Parathyroid adenoma (tissue), 2 donors: Measurements from ENCODE around the gene RFX6.

Experiments
- H2AFZ ChIP-seq: fragments of 300-600 bp; sonication (generic); one replicate; pipeline ENCODE4 v1.7.0; 2017; ENCODE audit warnings: antibody characterized with exemption, mild to moderate bottlenecking
- H3K27ac ChIP-seq: fragments of 300-600 bp; sonication (generic); one replicate; pipeline ENCODE4 v1.7.0; 2017
- H3K27me3 ChIP-seq: fragments of 300-600 bp; sonication (generic); one replicate; pipeline ENCODE4 v1.7.0; 2017; ENCODE audit warnings: low read length; ENCODE audit not compliant: control insufficient read depth, insufficient read depth
- H3K36me3 ChIP-seq: fragments of 300-600 bp; sonication (generic); one replicate; pipeline ENCODE4 v1.7.0; 2017; ENCODE audit warnings: low read length; ENCODE audit not compliant: control insufficient read depth, insufficient read depth
- H3K4me1 ChIP-seq: fragments of 300-600 bp; sonication (generic); one replicate; pipeline ENCODE4 v1.7.0; 2017; ENCODE audit warnings: control low read depth
- H3K4me2 ChIP-seq: fragments of 300-600 bp; sonication (generic); one replicate; pipeline ENCODE4 v1.7.0; 2017; ENCODE audit warnings: low read length
- H3K4me3 ChIP-seq: fragments of 300-600 bp; sonication (generic); one replicate; pipeline ENCODE4 v1.7.0; 2017; ENCODE audit warnings: low read depth, low read length
- H3K79me2 ChIP-seq: fragments of 300-600 bp; sonication (generic); one replicate; pipeline ENCODE4 v1.7.0; 2017; ENCODE audit warnings: control low read depth
- H3K9ac ChIP-seq: fragments of 300-600 bp; sonication (generic); one replicate; pipeline ENCODE4 v1.7.0; 2017; ENCODE audit warnings: mild to moderate bottlenecking
- H3K9me3 ChIP-seq: fragments of 300-600 bp; sonication (generic); one replicate; pipeline ENCODE4 v1.7.0; 2017; ENCODE audit warnings: low read length; ENCODE audit not compliant: control insufficient read depth
- TF ChIP-seq, protein P1 (sequence below): fragments of 300-600 bp; sonication (generic); IDR thresholded peaks from one replicate; pipeline ENCODE4 v1.7.0; 2017; ENCODE audit warnings: antibody characterized with exemption, mild to moderate bottlenecking
- donor health status: primary hyperparathyroidism.

Gene RFX6

DNA sequence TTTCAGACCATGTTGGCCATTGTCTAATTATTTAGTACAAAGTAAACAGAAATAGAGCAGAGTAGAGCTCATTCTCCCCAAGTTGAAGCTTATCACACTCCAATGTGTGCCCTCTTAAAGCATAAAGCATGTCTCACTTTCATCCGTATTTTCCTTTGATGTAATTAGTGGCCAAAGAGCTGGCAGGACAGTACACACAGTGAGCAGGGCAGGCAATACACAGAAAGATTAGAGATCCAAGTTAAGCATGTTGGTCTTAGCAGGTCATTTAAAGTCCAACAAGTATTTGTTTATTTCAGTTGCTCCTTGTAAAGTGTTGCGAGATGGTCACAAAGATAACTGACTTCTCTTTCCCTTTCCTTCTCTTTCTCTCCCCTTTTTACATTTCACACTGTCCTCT is 47.2 kb downstream of the RFX6 start:
- no peak overlapping the region for H3K9ac ChIP-seq
- no peaks in the 10 kb centered on the region for H3K27me3 ChIP-seq
- no peak overlapping the region for H3K27ac ChIP-seq
- H3K36me3 ChIP-seq: no peaks in the 10 kb centered on the region
- no peaks in the 10 kb centered on the region for H3K4me1 ChIP-seq
- no peaks in the 10 kb centered on the region for H3K9me3 ChIP-seq
- H3K79me2 ChIP-seq: no peaks in the 10 kb centered on the region
- no peak overlapping the region for H3K4me2 ChIP-seq
- TF ChIP-seq, protein P1, sequence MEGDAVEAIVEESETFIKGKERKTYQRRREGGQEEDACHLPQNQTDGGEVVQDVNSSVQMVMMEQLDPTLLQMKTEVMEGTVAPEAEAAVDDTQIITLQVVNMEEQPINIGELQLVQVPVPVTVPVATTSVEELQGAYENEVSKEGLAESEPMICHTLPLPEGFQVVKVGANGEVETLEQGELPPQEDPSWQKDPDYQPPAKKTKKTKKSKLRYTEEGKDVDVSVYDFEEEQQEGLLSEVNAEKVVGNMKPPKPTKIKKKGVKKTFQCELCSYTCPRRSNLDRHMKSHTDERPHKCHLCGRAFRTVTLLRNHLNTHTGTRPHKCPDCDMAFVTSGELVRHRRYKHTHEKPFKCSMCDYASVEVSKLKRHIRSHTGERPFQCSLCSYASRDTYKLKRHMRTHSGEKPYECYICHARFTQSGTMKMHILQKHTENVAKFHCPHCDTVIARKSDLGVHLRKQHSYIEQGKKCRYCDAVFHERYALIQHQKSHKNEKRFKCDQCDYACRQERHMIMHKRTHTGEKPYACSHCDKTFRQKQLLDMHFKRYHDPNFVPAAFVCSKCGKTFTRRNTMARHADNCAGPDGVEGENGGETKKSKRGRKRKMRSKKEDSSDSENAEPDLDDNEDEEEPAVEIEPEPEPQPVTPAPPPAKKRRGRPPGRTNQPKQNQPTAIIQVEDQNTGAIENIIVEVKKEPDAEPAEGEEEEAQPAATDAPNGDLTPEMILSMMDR: no peak
- no peak overlapping the region for H3K4me3 ChIP-seq
- no peak overlapping the region for H2AFZ ChIP-seq

DNA sequence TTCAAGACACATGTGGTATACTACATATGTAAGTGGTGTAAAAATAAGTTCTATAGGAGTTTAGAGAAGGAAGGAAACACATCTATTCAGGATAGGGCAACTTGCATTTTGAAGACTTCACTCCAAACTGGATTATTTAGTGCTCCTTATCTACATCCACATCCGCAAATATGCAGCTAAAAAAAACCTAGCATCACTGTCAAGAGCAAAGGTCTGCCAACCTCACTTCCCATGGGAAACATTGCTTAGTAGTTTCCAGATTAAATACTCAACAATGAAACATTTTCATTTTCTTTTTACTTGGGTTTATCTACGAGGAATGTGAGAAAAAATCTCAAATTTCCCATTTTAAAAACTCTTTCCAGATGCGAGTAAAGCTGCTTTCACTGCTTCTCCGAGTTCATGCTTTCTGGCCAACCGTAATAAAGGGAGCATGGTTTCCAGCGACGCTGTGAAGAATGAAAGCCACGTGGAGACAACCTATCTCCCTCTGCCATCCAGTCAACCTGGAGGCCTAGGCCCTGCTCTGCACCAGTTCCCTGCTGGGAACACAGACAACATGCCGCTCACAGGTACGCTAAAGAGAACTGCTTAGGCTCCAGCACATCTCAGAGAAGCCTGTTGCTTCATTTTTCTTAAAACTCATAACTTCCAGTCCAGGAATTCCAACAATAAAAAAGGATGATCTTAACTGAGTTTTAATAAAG is 48.2 kb downstream of the RFX6 start:
- TF ChIP-seq, protein P1: no peak
- H3K4me2 ChIP-seq: no peak overlapping the region
- H3K9ac ChIP-seq: no peak overlapping the region
- H3K9me3 ChIP-seq: no peaks in the 10 kb centered on the region
- H3K79me2 ChIP-seq: no peaks in the 10 kb centered on the region
- H3K4me1 ChIP-seq: no peaks in the 10 kb centered on the region
- no peak overlapping the region for H3K27ac ChIP-seq
- H3K4me3 ChIP-seq: no peak overlapping the region
- no peaks in the 10 kb centered on the region for H3K36me3 ChIP-seq
- H2AFZ ChIP-seq: no peak overlapping the region
- H3K27me3 ChIP-seq: no peaks in the 10 kb centered on the region

GRCh38 chr6:116928677-116929076 is 51.6 kb downstream of the RFX6 start:
- Histone ChIP-seq H3K4me2 (no peak overlapping the region), H3K27ac (no peak overlapping the region), H3K27me3 (no peaks in the 10 kb centered on the region), H3K36me3 (no peaks in the 10 kb centered on the region), H2AFZ (no peak overlapping the region), H3K9ac (no peak overlapping the region), H3K9me3 (no peaks in the 10 kb centered on the region), H3K79me2 (no peaks in the 10 kb centered on the region), H3K4me1 (no peaks in the 10 kb centered on the region), H3K4me3 (no peak overlapping the region)
- TF ChIP-seq, protein P1: no peak

GRCh38 chr6:116929825-116930224 is 52.8 kb downstream of the RFX6 start:
- Histone ChIP-seq H3K4me1 (no peaks in the 10 kb centered on the region), H3K79me2 (no peaks in the 10 kb centered on the region), H2AFZ (no peak overlapping the region), H3K36me3 (no peaks in the 10 kb centered on the region), H3K9ac (no peak overlapping the region), H3K9me3 (no peaks in the 10 kb centered on the region), H3K27ac (no peak overlapping the region), H3K27me3 (no peaks in the 10 kb centered on the region), H3K4me2 (no peak overlapping the region), H3K4me3 (no peak overlapping the region)
- TF ChIP-seq, protein P1: no peak

DNA sequence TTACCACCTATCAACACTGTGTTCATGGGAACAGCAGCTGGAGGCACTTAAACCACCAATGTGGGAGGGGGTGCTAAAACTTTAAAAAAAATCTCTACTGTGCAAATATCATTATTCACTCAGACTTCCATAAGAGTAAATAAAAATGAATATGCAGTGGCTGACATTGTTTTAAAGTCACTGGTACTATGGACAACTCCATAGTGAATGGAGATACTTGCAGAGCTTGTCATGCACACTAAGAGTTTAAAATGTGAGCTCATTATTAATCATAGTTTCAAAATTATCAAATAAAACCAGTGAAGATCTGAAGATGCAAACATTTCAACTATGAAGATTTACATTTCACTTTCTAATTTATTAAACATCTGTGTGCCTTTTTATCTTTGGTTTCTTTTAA is 54.4 kb downstream of the RFX6 start:
- Histone ChIP-seq H3K4me3 (no peak overlapping the region), H2AFZ (no peak overlapping the region), H3K27me3 (no peaks in the 10 kb centered on the region), H3K36me3 (no peaks in the 10 kb centered on the region), H3K9me3 (no peaks in the 10 kb centered on the region), H3K27ac (no peak overlapping the region), H3K4me1 (no peaks in the 10 kb centered on the region), H3K79me2 (no peaks in the 10 kb centered on the region), H3K4me2 (no peak overlapping the region), H3K9ac (no peak overlapping the region)
- TF ChIP-seq, protein P1: no peak
